GM19099 (cell line): ENCODE data around the gene MOB2.

ENCODE experiments used
- POLR2A ChIP-seq: IDR thresholded peaks from 3 replicates; pipeline ENCODE4 v1.6.1; 2011; ENCODE audit warnings: low read depth; ENCODE audit not compliant: insufficient read length; ENCODE audit errors: extremely low read depth

Gene MOB2

GRCh38 chr11:1509626-1510255 is 23.2 kb upstream of the MOB2 start:
- TF ChIP-seq POLR2A: no peak

- no peak for TF ChIP-seq POLR2A
These were observed 22.4 kb upstream of the MOB2 start for GRCh38 chr11:1508986-1509385.

GRCh38 chr11:1508491-1508891 is 21.9 kb upstream of the MOB2 start:
- TF ChIP-seq POLR2A: no peak

- TF ChIP-seq POLR2A: no peak
These were observed 21.0 kb upstream of the MOB2 start for GRCh38 chr11:1507381-1508140.

GRCh38 chr11:1506981-1507380 is 20.4 kb upstream of the MOB2 start:
- TF ChIP-seq POLR2A: no peak

- TF ChIP-seq POLR2A: no peak
These were observed 18.9 kb upstream of the MOB2 start for GRCh38 chr11:1505480-1505879.

GRCh38 chr11:1504581-1505290 is 18.2 kb upstream of the MOB2 start:
- no peak for TF ChIP-seq POLR2A

GRCh38 chr11:1504138-1504537 is 17.6 kb upstream of the MOB2 start:
- no peak for TF ChIP-seq POLR2A

GRCh38 chr11:1503708-1504104 is 17.1 kb upstream of the MOB2 start:
- TF ChIP-seq POLR2A: no peak

- no peak for TF ChIP-seq POLR2A
These were observed 16.6 kb upstream of the MOB2 start for GRCh38 chr11:1502954-1503707.

- no peak for TF ChIP-seq POLR2A
These were observed 15.8 kb upstream of the MOB2 start for GRCh38 chr11:1502168-1502953.

GRCh38 chr11:1501421-1502167 is 15.0 kb upstream of the MOB2 start:
- TF ChIP-seq POLR2A: no peak

- no peak for TF ChIP-seq POLR2A
These were observed 14.2 kb upstream of the MOB2 start for GRCh38 chr11:1500466-1501420.
